IMR-90 (cell line): ENCODE results near the gene TAS2R50.

ENCODE experiments used
- CTCF ChIP-seq: conservative IDR thresholded peaks from 2 replicates; pipeline ENCODE4 v1.5.1; 2012; ENCODE audit warnings: mild to moderate bottlenecking, low read depth, low read length, improper control_type of control experiment
- POLR2A ChIP-seq: IDR thresholded peaks from 2 replicates; pipeline ENCODE4 v1.6.1; 2012; ENCODE audit warnings: mild to moderate bottlenecking, low read depth, low read length

GRCh38 chr12:11014234-11014633, 27.5 kb upstream of the TAS2R50 start:
- TF ChIP-seq CTCF (no peak), POLR2A (no peak)
